B cell (primary cell): ENCODE results near the gene GIT1. TPM values are rescaled to one million over a fixed set of nuclear protein-coding genes. Genes with fewer than 3 reads are reported as not detected.
A peak's percentile ranks its signal among the peaks of the same experiment; 100 is the strongest.

ENCODE experiments used
- ATAC-seq: fragments of 200-7000 bp; cut with Tn5 transposase; one replicate; pipeline ENCODE4 v1.10.0; 2021; ENCODE audit warnings: low read depth, mild to moderate bottlenecking, moderate number of reproducible peaks, moderate library complexity
- CTCF ChIA-PET: fragments of 350-600 bp; sonication (Branson Sonifier 250); formaldehyde crosslinking; loops from one replicate; lab custom pipeline; 2021; ENCODE audit warnings: antibody characterized with exemption, inconsistent platforms; lab: Charles Lee
- POLR2A ChIA-PET: fragments of 350-600 bp; sonication (Branson Sonifier 250); formaldehyde crosslinking; loops from one replicate; lab custom pipeline; 2021; ENCODE audit warnings: antibody characterized with exemption; lab: Charles Lee
- DNase-seq: peaks from one replicate; pipeline ENCODE4 v3.0.0; 2013
- H2AFZ ChIP-seq: 2 replicates; pipeline ENCODE4 v1.6.1; 2012; ENCODE audit warnings: mild to moderate bottlenecking, low read depth, low read length; ENCODE audit not compliant: insufficient read depth, poor library complexity, severe bottlenecking
- H3K27ac ChIP-seq, 2 donors: 1 replicate in 1 of 2; 2 replicates in 1 of 2; pipeline ENCODE4 v1.5.1; 2012 to 2013; ENCODE audit warnings: low read length in 2 of 2, mild to moderate bottlenecking in 2 of 2, moderate library complexity in 1 of 2
- H3K27me3 ChIP-seq, 4 experiments: fragments of 200-600 bp in 1 of 4; sonication (generic) in 1 of 4; replicated peaks in 1 of 4; 1 replicate in 2 of 4; 2 replicates in 2 of 4; pipeline versions ENCODE4 v1.6.1 to v1.7.0; 2013 to 2016; ENCODE audit warnings: low read length in 3 of 4, mild to moderate bottlenecking in 2 of 4, mixed read lengths in 1 of 4, moderate library complexity in 1 of 4; ENCODE audit not compliant: insufficient read depth in 4 of 4, control insufficient read depth in 3 of 4; ENCODE audit errors: control extremely low read depth in 1 of 4
- H3K36me3 ChIP-seq, 2 experiments: replicated peaks in 1 of 2; 1 replicate in 1 of 2; 2 replicates in 1 of 2; pipeline versions ENCODE4 v1.6.1 to v1.7.1; 2013; ENCODE audit warnings: low read length in 1 of 2; ENCODE audit not compliant: insufficient read depth in 2 of 2, control insufficient read depth in 1 of 2; ENCODE audit errors: control extremely low read depth in 1 of 2, extremely low read depth in 1 of 2
- H3K4me1 ChIP-seq, 2 donors: fragments of 200-600 bp in 1 of 2; sonication (generic) in 1 of 2; 1 replicate in 1 of 2; 2 replicates in 1 of 2; pipeline versions ENCODE4 v1.5.1 to v1.6.1; 2013 to 2017; ENCODE audit warnings: low read length in 2 of 2; ENCODE audit not compliant: control insufficient read depth in 2 of 2, insufficient read depth in 2 of 2
- H3K4me2 ChIP-seq: replicated peaks from 2 replicates; pipeline ENCODE3; 2012; ENCODE audit warnings: mild to moderate bottlenecking, low read depth, low read length; ENCODE audit not compliant: poor library complexity, severe bottlenecking
- H3K4me3 ChIP-seq, 5 experiments: fragments of 200-600 bp in 1 of 5; sonication (generic) in 1 of 5; 1 replicate in 3 of 5; 2 replicates in 2 of 5; pipeline versions ENCODE4 v1.5.1 to v1.7.0; 2011 to 2016; ENCODE audit warnings: low read length in 4 of 5, mild to moderate bottlenecking in 4 of 5, low read depth in 2 of 5, control low read depth in 1 of 5, moderate library complexity in 1 of 5; ENCODE audit not compliant: insufficient read depth in 1 of 5; ENCODE audit errors: control extremely low read depth in 1 of 5, extremely low read depth in 1 of 5
- H3K79me2 ChIP-seq: fragments of 200-600 bp; sonication (generic); one replicate; pipeline ENCODE4 v1.6.0; 2016; ENCODE audit warnings: low read length; ENCODE audit not compliant: control insufficient read depth, insufficient read depth
- H3K9ac ChIP-seq: fragments of 200-600 bp; sonication (generic); 2 replicates; pipeline ENCODE4 v1.6.1; 2017; ENCODE audit warnings: mild to moderate bottlenecking, low read length, moderate library complexity
- H3K9me3 ChIP-seq, 3 donors: one replicate each; pipeline versions ENCODE4 v1.6.1 to v1.7.1; 2013; ENCODE audit warnings: low read length in 2 of 3; ENCODE audit not compliant: control insufficient read depth in 2 of 3, insufficient read depth in 1 of 3; ENCODE audit errors: control extremely low read depth in 1 of 3
- H4K20me1 ChIP-seq: 2 replicates; pipeline ENCODE4 v1.6.0; 2012; ENCODE audit warnings: mild to moderate bottlenecking, low read length; ENCODE audit not compliant: insufficient read depth, control insufficient read depth, poor library complexity, severe bottlenecking
- H3K27ac Mint-ChIP-seq: one replicate; pipeline ENCODE4 v1.8.0; 2021; ENCODE audit warnings: mixed read lengths
- H3K27me3 Mint-ChIP-seq: one replicate; pipeline ENCODE4 v1.8.0; 2021; ENCODE audit warnings: mixed read lengths
- H3K4me1 Mint-ChIP-seq: one replicate; pipeline ENCODE4 v1.8.0; 2021; ENCODE audit warnings: mixed read lengths
- H3K4me3 Mint-ChIP-seq: one replicate; pipeline ENCODE4 v1.8.0; 2021; ENCODE audit warnings: mixed read lengths
- H3K9me3 Mint-ChIP-seq: one replicate; pipeline ENCODE4 v1.8.0; 2022; ENCODE audit warnings: mixed read lengths; ENCODE audit not compliant: insufficient read depth
- EZH2 ChIP-seq: IDR thresholded peaks from 2 replicates; pipeline ENCODE4 v1.6.1; 2012; ENCODE audit warnings: borderline replicate concordance, low read depth, mild to moderate bottlenecking, moderate library complexity, low read length; ENCODE audit not compliant: insufficient read depth, poor library complexity, severe bottlenecking
- WGBS: methylation state at CpG from one replicate; pipeline ENCODE4 v1.1.5; 2013; ENCODE audit warnings: missing lambda C conversion rate; ENCODE audit not compliant: insufficient coverage; 5-methylcytosine and 5-hydroxymethylcytosine counted together
- intact Hi-C: fragments of 100-400 bp; cut with micrococcal nuclease; formaldehyde crosslinking; loops from one replicate; pipeline ENCODE4 v1.10.0; 2022
- polyA plus RNA-seq: library from polyadenylated mRNA; depleted of rRNA; stranded (reverse); fragments of >200 nt; gene quantifications from 2 replicates; pipeline ENCODE4 v1.2.3, GENCODE V29; 2012
- total RNA-seq, 2 donors: library from RNA; stranded (reverse); fragments of 120-200 nt in 1 of 2; gene quantifications; 1 replicate in 1 of 2; 2 replicates in 1 of 2; pipeline versions ENCODE4 v1.2.3 to v1.2.4, GENCODE V29; 2013 to 2022
- TF ChIP-seq, protein P1 (sequence below): fragments of 200-600 bp; IDR thresholded peaks from one replicate; pipeline ENCODE4 v1.8.0; 2022; ENCODE audit warnings: antibody characterized with exemption, mild to moderate bottlenecking

GIT1 gene
- total and polyA plus RNA-seq, 2 donors (not counting 1 experiment from before 2014, with no cell fraction given) = 49.3 to 61.9 TPM

- peaks cover 32% of the 10 kb centered on the region for H3K4me1 Mint-ChIP-seq
- H3K27ac Mint-ChIP-seq = peak overlapping the region; percentile 86
- H3K9ac ChIP-seq = peak overlapping the region; percentile 81
- intact Hi-C loops = loop anchor here (5.0 to 10.0 kb wide), 7 partner anchors 153 to 925 kb away; partner anchors contain the start of genes BLTP2, NUFIP2, PHF12 and SSH2
- ATAC-seq (no peak), DNase-seq (no peak)
- H3K79me2 ChIP-seq = peaks cover 11% of the 10 kb centered on the region
- no peaks in the 10 kb centered on the region for H3K9me3 Mint-ChIP-seq
- POLR2A ChIA-PET = interaction anchor here (0.6 to 2.9 kb wide), 5 partner anchors 9 to 594 kb away, joined by 3 to 12 read pairs (median 4); no protein-coding TSS in a partner anchor
- no peaks in the 10 kb centered on the region for H3K9me3 ChIP-seq
- TF ChIP-seq, protein P1, sequence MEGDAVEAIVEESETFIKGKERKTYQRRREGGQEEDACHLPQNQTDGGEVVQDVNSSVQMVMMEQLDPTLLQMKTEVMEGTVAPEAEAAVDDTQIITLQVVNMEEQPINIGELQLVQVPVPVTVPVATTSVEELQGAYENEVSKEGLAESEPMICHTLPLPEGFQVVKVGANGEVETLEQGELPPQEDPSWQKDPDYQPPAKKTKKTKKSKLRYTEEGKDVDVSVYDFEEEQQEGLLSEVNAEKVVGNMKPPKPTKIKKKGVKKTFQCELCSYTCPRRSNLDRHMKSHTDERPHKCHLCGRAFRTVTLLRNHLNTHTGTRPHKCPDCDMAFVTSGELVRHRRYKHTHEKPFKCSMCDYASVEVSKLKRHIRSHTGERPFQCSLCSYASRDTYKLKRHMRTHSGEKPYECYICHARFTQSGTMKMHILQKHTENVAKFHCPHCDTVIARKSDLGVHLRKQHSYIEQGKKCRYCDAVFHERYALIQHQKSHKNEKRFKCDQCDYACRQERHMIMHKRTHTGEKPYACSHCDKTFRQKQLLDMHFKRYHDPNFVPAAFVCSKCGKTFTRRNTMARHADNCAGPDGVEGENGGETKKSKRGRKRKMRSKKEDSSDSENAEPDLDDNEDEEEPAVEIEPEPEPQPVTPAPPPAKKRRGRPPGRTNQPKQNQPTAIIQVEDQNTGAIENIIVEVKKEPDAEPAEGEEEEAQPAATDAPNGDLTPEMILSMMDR = no peak
- TF ChIP-seq EZH2 = no peak
- 55% methylated on average over 10 of the region's 14 CpGs for WGBS
- CTCF ChIA-PET = interaction anchor here (0.6 to 24.3 kb wide), 13 partner anchors 9 to 200 kb away, joined by 3 to 336 read pairs (median 5); no protein-coding TSS in a partner anchor
- H4K20me1 ChIP-seq = peaks cover 15% of the 10 kb centered on the region
- peak overlapping the region in 4 of 5 experiments; percentile 71 to 99 (median 78) for H3K4me3 ChIP-seq
- no peaks in the 10 kb centered on the region for H3K27me3 Mint-ChIP-seq
- peak overlapping the region; percentile 94 for H2AFZ ChIP-seq
- peaks cover 0 to 11% of the 10 kb centered on the region in 2 experiments for H3K36me3 ChIP-seq
- peaks cover 21 to 32% of the 10 kb centered on the region in 2 donors for H3K4me1 ChIP-seq
- no peaks in the 10 kb centered on the region for H3K27me3 ChIP-seq
- peak overlapping the region; percentile 100 for H3K4me2 ChIP-seq
- peak overlapping the region; percentile 22 to 60 for H3K27ac ChIP-seq
- peak overlapping the region; percentile 84 for H3K4me3 Mint-ChIP-seq
These were observed 20.1 kb downstream of the GIT1 start for GRCh38 chr17:29569245-29569950.
